ENCODE data around the gene BHLHE23.

Gene BHLHE23

DNA sequence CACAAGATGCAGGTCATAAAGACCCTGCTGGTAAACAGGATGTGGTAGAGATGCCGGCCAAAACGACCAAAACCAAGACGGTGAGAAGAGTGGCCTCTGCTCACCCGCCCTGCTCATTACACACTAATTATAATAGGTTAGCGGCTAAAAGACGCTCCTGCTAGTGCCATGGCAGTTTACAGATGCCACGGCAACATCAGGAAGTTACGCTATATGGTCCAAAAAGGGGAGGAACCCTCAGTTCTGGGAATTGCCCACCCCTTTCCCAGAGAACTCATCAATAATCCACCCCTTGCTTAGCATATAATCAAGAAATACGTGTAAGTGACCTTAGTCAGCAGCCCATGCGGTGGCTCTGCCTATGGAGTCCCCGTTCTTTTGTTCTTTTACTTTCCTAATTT, 17.6 kb downstream of the BHLHE23 start:
- FAIRE-seq (no peak), DNase-seq (ENCODE audit: insufficient read length, low spot score) (no peak)
- TF ChIP-seq POLR2A (IDR thresholded peaks at IDR 0.05; ENCODE audit: low read depth, low read length) (no peak), POU2F2 (IDR thresholded peaks at IDR 0.05; ENCODE audit: low read depth, low read length) (no peak), PAX5 (IDR thresholded peaks at IDR 0.05; ENCODE audit: insufficient read depth, low read length, severe bottlenecking) (no peak), SPI1 (IDR thresholded peaks at IDR 0.05; ENCODE audit: low read depth, low read length) (no peak), POLR2AphosphoS5 (IDR thresholded peaks at IDR 0.05; ENCODE audit: low read depth, low read length) (no peak), TAF1 (IDR thresholded peaks at IDR 0.05; ENCODE audit: low read depth, low read length) (no peak)

DNA sequence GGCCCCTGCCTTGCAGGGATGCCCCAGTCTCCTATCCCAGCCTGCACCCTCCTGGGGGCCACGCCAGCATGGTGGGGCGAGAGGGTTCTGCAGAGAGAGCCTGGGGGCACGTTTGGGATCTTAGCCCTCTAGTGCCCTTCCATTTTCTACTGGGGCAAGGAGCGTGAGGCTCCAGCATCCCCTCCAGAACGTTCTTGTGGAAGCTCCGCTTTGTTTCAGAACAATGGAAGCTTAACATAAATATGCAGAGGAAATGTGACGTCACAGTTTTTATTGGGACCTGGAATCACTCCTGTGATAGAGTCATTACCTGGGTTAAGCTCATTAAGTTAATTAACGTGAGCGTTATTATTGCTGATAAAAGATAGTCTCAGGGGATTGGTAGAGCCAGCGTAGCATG, 19.6 kb downstream of the BHLHE23 start:
- no peak for TF ChIP-seq TAF1 (IDR thresholded peaks at IDR 0.05; ENCODE audit: low read depth, low read length)
- no peak for TF ChIP-seq POU2F2 (IDR thresholded peaks at IDR 0.05; ENCODE audit: low read depth, low read length)
- no peak for TF ChIP-seq SPI1 (IDR thresholded peaks at IDR 0.05; ENCODE audit: low read depth, low read length)
- no peak for TF ChIP-seq PAX5 (IDR thresholded peaks at IDR 0.05; ENCODE audit: insufficient read depth, low read length, severe bottlenecking)
- TF ChIP-seq POLR2A (IDR thresholded peaks at IDR 0.05; ENCODE audit: low read depth, low read length), result no peak
- no peak for TF ChIP-seq POLR2AphosphoS5 (IDR thresholded peaks at IDR 0.05; ENCODE audit: low read depth, low read length)
- FAIRE-seq, result no peak
- DNase-seq (ENCODE audit: insufficient read length, low spot score), result no peak

DNA sequence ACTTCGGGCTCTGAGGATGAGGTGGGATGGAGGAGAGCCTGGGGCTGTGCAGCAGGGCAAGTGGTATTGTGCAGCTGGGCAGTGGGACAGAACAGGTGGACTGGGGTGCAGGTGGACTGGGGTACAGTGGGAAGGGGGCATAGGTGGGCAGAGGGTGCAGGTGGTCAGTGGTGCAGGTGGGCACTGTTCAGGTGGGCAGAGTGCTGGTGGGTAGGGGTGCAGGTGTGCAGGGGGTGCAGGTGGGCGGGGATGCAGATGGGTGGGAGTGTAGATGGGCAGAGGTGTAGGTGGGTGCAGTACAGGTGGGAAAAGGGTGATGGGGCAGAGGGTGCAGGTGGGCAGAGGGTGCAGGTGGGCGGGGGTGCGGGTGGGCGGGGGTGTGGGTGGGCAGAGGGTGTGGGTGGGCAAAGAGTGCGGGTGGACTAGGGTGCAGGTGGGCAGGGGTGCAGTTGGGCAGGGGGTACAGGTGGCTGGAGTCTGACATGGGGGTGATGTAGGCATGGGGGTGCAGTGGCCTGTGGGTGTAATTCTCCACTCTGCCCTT, 20.4 kb downstream of the BHLHE23 start:
- no peak for FAIRE-seq
- TF ChIP-seq POU2F2 (IDR thresholded peaks at IDR 0.05; ENCODE audit: low read depth, low read length) (no peak), POLR2A (IDR thresholded peaks at IDR 0.05; ENCODE audit: low read depth, low read length) (no peak), PAX5 (IDR thresholded peaks at IDR 0.05; ENCODE audit: insufficient read depth, low read length, severe bottlenecking) (no peak), SPI1 (IDR thresholded peaks at IDR 0.05; ENCODE audit: low read depth, low read length) (no peak), TAF1 (IDR thresholded peaks at IDR 0.05; ENCODE audit: low read depth, low read length) (no peak), POLR2AphosphoS5 (IDR thresholded peaks at IDR 0.05; ENCODE audit: low read depth, low read length) (no peak)
- DNase-seq (ENCODE audit: insufficient read length, low spot score), result no peak

DNA sequence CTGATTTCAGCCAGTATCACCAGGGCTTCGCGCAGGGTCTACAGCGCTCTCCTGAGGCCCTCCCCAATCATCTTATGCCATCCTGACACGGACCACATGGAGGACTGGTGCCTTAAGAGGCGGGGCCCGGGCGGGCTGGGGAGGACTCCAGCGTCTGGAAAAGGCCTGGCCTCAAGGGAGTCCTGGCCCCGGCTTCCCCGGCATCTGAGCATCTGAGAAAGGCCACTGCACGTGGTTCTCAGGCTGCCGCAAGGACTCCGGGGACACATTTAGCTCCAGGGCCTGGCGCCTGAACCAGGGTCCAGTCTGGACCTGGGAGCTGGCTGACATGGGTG, 21.4 kb downstream of the BHLHE23 start:
- DNase-seq (ENCODE audit: insufficient read length, low spot score) (no peak), FAIRE-seq (no peak)
- TF ChIP-seq POU2F2 (IDR thresholded peaks at IDR 0.05; ENCODE audit: low read depth, low read length) (no peak), TAF1 (IDR thresholded peaks at IDR 0.05; ENCODE audit: low read depth, low read length) (no peak), POLR2AphosphoS5 (IDR thresholded peaks at IDR 0.05; ENCODE audit: low read depth, low read length) (no peak), SPI1 (IDR thresholded peaks at IDR 0.05; ENCODE audit: low read depth, low read length) (no peak), POLR2A (IDR thresholded peaks at IDR 0.05; ENCODE audit: low read depth, low read length) (no peak), PAX5 (IDR thresholded peaks at IDR 0.05; ENCODE audit: insufficient read depth, low read length, severe bottlenecking) (no peak)

DNA sequence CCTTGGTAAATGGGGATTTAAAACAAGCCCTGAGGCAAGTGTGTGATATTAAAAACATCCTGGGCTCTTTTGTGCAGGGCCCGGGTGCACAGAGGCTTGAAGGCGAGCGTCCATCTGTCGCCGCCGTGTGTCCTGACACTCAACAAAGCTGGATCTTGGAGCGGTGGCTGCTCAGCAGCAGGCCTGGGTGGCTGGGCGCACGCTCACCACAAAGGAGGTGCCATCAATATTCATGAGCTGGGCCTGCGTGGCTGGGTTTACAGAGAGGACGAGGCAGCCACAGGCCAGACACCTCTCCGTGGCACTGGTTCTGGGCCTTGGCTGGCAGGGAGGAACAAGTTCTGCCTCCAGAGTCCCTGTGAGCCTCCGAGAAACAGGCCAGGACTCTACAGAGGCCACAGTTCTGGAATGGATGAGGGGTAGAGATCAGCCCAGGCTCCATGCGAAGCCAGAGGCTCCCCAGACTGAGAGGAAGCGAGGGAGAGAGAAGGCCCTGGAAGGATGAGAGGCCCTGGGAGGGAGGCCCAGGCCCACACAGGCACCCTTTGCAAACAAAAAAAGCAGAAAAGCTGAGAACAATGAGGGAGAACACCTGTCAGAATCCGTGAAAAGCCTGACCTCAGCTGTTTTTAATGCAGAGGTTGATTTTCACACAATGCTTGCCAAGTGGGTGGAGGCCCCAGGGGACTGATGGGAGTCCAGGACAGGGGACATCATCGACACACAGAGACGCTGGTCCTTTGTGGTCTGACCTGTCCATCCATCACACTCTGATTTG, 21.9 kb downstream of the BHLHE23 start:
- no peak for DNase-seq (ENCODE audit: insufficient read length, low spot score)
- TF ChIP-seq POU2F2 (IDR thresholded peaks at IDR 0.05; ENCODE audit: low read depth, low read length) (no peak), PAX5 (IDR thresholded peaks at IDR 0.05; ENCODE audit: insufficient read depth, low read length, severe bottlenecking) (no peak), POLR2A (IDR thresholded peaks at IDR 0.05; ENCODE audit: low read depth, low read length) (no peak), SPI1 (IDR thresholded peaks at IDR 0.05; ENCODE audit: low read depth, low read length) (no peak), POLR2AphosphoS5 (IDR thresholded peaks at IDR 0.05; ENCODE audit: low read depth, low read length) (no peak), TAF1 (IDR thresholded peaks at IDR 0.05; ENCODE audit: low read depth, low read length) (no peak)
- no peak for FAIRE-seq

DNA sequence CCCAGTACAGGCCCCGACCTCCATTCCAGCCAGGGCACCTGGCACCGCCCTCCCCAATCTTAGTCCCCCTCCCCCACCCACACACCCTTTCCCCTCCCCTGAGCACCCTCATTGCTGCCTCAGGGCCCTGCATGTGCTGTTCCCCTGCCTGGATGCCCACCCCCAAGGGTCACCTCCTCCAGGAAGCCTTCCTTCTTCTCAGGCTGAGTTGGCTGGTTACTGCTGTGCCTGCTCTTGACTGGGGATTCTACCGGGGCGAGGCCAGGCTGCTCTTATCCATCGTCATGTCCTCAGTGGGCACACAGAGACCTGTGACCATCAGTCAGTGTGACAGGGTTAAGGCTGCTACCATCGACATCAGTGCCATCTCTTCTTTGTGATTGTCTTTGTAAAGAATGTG, 23.6 kb downstream of the BHLHE23 start:
- FAIRE-seq, result no peak

DNA sequence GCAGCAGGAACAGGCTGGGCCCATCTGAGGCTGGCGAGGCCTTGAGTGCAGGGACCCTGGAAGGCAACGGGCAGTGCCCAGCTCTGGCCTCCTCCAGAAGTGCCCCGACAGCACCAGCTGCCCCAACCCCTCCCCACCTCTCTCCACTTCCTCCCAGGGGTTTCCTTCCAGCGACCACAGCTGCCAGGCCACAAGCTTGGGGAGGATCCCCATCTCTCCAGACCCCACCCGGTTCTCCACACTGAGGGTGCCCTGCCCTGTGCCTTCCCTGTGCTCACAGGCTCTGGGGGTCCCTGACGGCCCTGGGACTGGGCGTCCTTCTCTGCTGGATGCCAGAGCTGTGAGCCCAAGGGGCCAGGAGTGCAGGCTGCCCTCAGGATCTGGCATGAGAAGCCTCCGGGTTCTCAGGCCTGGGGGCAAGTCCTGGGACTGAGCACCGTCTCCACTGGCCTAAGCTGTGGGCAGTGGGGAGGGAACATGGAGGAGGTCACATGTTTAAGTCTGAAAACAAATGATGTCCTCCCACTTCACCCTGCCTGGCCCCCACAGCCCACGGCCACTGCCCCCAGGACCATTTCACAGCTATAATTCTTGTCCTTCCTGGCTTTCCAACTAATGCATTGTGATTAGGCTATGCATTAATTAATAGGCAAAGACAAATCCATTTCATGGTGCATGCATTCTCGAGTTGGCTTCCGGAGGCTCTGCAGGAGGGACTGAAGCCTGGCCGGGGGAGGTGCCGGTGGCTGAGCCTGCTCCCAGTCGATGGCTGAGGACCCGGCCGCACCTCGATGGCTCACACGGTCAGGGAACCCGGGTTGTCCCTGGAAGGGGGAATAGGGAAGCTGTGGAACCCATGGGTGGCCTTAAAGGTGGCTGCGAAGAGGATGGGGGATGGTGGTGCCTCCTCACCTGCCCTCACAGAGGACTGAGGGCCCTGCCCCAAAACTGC, 24.4 kb downstream of the BHLHE23 start:
- DNase-seq (ENCODE audit: insufficient read length, low spot score), result no peak
- TF ChIP-seq SPI1 (IDR thresholded peaks at IDR 0.05; ENCODE audit: low read depth, low read length) (0 out of 2 replicates have a peak, but pooled peaks have one; percentile 24), PAX5 (IDR thresholded peaks at IDR 0.05; ENCODE audit: insufficient read depth, low read length, severe bottlenecking) (no peak)
- FAIRE-seq, result no peak

More for the DNA sequence above, 23.6 kb downstream of the BHLHE23 start:
- TF ChIP-seq PAX5 (IDR thresholded peaks at IDR 0.05; ENCODE audit: insufficient read depth, low read length, severe bottlenecking), result no peak
- no peak for TF ChIP-seq POU2F2 (IDR thresholded peaks at IDR 0.05; ENCODE audit: low read depth, low read length)
- no peak for TF ChIP-seq TAF1 (IDR thresholded peaks at IDR 0.05; ENCODE audit: low read depth, low read length)
- no peak for TF ChIP-seq POLR2A (IDR thresholded peaks at IDR 0.05; ENCODE audit: low read depth, low read length)
- TF ChIP-seq SPI1 (IDR thresholded peaks at IDR 0.05; ENCODE audit: low read depth, low read length), result no peak
- TF ChIP-seq POLR2AphosphoS5 (IDR thresholded peaks at IDR 0.05; ENCODE audit: low read depth, low read length), result no peak
- DNase-seq (ENCODE audit: insufficient read length, low spot score), result no peak

DNA sequence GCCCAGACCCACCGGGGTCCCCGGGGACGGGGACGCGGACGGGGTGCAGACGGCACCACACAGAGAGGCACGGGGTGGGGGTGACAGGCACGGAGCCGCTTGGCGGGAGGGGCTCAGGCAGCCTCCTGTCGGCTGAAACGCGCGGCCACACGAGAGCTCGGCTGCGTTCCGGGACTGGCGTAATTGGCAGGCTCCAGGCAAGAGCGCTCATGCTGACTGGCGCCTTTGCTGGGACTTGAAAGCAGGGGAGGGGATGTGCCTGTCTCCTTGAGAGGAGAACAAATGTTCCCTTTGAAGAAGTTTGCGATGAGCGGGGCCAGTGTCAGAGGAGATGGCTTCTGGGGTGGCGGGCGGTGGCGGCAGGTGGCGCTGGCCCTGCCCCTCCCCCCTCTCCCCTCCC, 25.8 kb downstream of the BHLHE23 start:
- TF ChIP-seq POLR2A (IDR thresholded peaks at IDR 0.05; ENCODE audit: low read depth, low read length) (no peak), POLR2AphosphoS5 (IDR thresholded peaks at IDR 0.05; ENCODE audit: low read depth, low read length) (no peak), TAF1 (IDR thresholded peaks at IDR 0.05; ENCODE audit: low read depth, low read length) (no peak), PAX5 (IDR thresholded peaks at IDR 0.05; ENCODE audit: insufficient read depth, low read length, severe bottlenecking) (no peak), SPI1 (IDR thresholded peaks at IDR 0.05; ENCODE audit: low read depth, low read length) (no peak), POU2F2 (IDR thresholded peaks at IDR 0.05; ENCODE audit: low read depth, low read length) (no peak)
- no peak for FAIRE-seq
- DNase-seq (ENCODE audit: insufficient read length, low spot score), result peak; percentile 60

DNA sequence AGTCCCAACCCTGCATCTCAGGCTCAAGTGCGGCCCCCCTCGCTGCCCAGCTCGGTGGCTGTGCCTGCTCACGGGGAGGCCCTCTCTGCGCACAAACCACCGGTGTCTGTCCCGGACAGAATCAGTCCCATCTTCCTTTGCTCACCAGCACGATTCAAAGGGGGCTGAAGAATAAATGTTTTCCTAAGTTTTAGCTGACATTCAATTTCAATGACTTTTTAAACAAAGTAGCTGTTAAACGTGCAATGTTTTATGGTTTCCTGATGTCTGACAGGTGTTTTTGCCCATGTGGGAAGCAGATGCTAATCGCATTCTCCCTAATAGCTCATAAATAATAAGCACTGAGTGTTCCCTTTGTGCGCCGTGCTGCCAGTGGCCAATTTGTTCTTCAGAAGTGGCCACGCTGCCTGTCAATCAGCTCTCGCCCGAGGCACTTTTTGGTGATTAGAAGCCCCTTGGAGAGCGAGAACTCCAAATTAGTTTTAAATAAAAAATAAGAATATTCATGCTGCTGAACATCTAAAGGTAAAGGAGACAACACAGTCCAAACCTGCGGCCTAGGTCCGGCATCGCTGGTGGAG, 26.3 kb downstream of the BHLHE23 start:
- FAIRE-seq (no peak), DNase-seq (ENCODE audit: insufficient read length, low spot score) (no peak)
- TF ChIP-seq SPI1 (IDR thresholded peaks at IDR 0.05; ENCODE audit: low read depth, low read length), result no peak
- TF ChIP-seq POLR2A (IDR thresholded peaks at IDR 0.05; ENCODE audit: low read depth, low read length), result no peak
- no peak for TF ChIP-seq TAF1 (IDR thresholded peaks at IDR 0.05; ENCODE audit: low read depth, low read length)
- no peak for TF ChIP-seq PAX5 (IDR thresholded peaks at IDR 0.05; ENCODE audit: insufficient read depth, low read length, severe bottlenecking)
- no peak for TF ChIP-seq POLR2AphosphoS5 (IDR thresholded peaks at IDR 0.05; ENCODE audit: low read depth, low read length)
- TF ChIP-seq POU2F2 (IDR thresholded peaks at IDR 0.05; ENCODE audit: low read depth, low read length), result no peak
